Heart right ventricle (tissue), 16 donors: ENCODE results near the gene TBC1D8. TPM values are rescaled to one million over a fixed set of nuclear protein-coding genes. Genes with fewer than 3 reads are reported as not detected.

Experiments used
- ATAC-seq, 8 donors: fragments of 200-7000 bp; cut with Tn5 transposase; one replicate each; pipeline ENCODE4 v1.9.1; 2020; ENCODE audit warnings: mild to moderate bottlenecking in 8 of 8, moderate library complexity in 8 of 8, moderate number of reproducible peaks in 1 of 8
- DNase-seq, 2 donors: peaks; one replicate each; pipeline ENCODE4 v3.0.0-alpha.2; 2020
- H3K27ac ChIP-seq, 10 donors: fragments of 200-600 bp; sonication (generic) in 2 of 10; one replicate each; pipeline versions ENCODE4 v1.5.0 to v1.8.0; 2020 to 2022; ENCODE audit warnings: mild to moderate bottlenecking in 3 of 10
- H3K27me3 ChIP-seq, 7 donors: fragments of 200-600 bp; one replicate each; pipeline ENCODE4 v1.8.0; 2021 to 2022; ENCODE audit warnings: mild to moderate bottlenecking in 2 of 7
- H3K36me3 ChIP-seq, 9 donors: fragments of 200-600 bp; sonication (generic) in 1 of 9; one replicate each; pipeline versions ENCODE4 v1.5.0 to v1.8.0; 2020 to 2022; ENCODE audit warnings: mild to moderate bottlenecking in 2 of 9
- H3K4me1 ChIP-seq, 9 donors: fragments of 200-600 bp; sonication (generic) in 1 of 9; one replicate each; pipeline versions ENCODE4 v1.5.0 to v1.8.0; 2020 to 2022; ENCODE audit warnings: mild to moderate bottlenecking in 4 of 9
- H3K4me3 ChIP-seq, 10 donors: fragments of 200-600 bp; sonication (generic) in 2 of 10; one replicate each; pipeline versions ENCODE4 v1.5.0 to v1.8.0; 2020 to 2022; ENCODE audit warnings: mild to moderate bottlenecking in 7 of 10, moderate library complexity in 2 of 10
- H3K9me3 ChIP-seq, 11 donors: fragments of 200-600 bp in 10 of 11; sonication (generic) in 2 of 11; one replicate each; pipeline versions ENCODE4 v1.5.0 to v1.8.0; 2013 to 2022; ENCODE audit warnings: mild to moderate bottlenecking in 2 of 11, control low read depth in 1 of 11, moderate library complexity in 1 of 11
- WGBS, 2 donors: extraction: QIAGEN DNeasy Blood & Tissue Kit; methylation state at CpG; one replicate each; pipeline ENCODE4 v1.1.7; 2013; ENCODE audit warnings: inconsistent platforms in 1 of 2; 5-methylcytosine and 5-hydroxymethylcytosine counted together
- intact Hi-C, 10 donors: fragments of 100-400 bp; cut with DNase I; formaldehyde crosslinking; loops; one replicate each; pipeline versions ENCODE4 v1.11.1 to v1.14.2; 2022
- long read RNA-seq, 3 donors: library from polyadenylated mRNA; unstranded; transcript quantifications; one replicate each; pipeline ENCODE4 v2.0.0, GENCODE V29; 2020 to 2021
- polyA plus RNA-seq, 2 donors: library from polyadenylated mRNA; stranded (reverse); fragments of 200-250 nt; gene quantifications; one replicate each; pipeline ENCODE4 v1.2.3, GENCODE V29; 2013
- total RNA-seq, 10 donors: library from RNA; stranded (reverse); fragmentation: NEBNext Ultra II Directional in 3 of 10; extraction: Animal tissue kit (Norgen Biotek cat#: 25700) in 3 of 10; gene quantifications; one replicate each; pipeline versions ENCODE4 v1.2.1 to v1.2.4, GENCODE V29; 2021 to 2023
- TF ChIP-seq, protein P1 (sequence below), 9 donors: fragments of 200-600 bp; sonication (generic) in 2 of 9; IDR thresholded peaks; one replicate each; pipeline versions ENCODE4 v1.5.0 to v1.8.0; 2021 to 2022; ENCODE audit warnings: antibody characterized with exemption in 9 of 9, mild to moderate bottlenecking in 5 of 9, moderate library complexity in 1 of 9
- donor health status: Arrhythmogenic right ventricular cardiomyopathy.
- donor health status: ischemic (EF 13 %, LVEDD 7.1; RV severe dilation, severe dysfunction).
- donor health status: healthy with polysubstance abuse.
- donor health status: DM: no; HTN: yes; CAD: no.
- donor health status: DM: no; HTN: no; CAD: no.
- donor health status: ischemic (EF 25% LVEDD 6.9; RV normal size, moderate dysfunction).
- donor health status: ischemic (EF 25% LVEDD 5.7; RV mildly dilated, moderate dysfunction).
- donor health status: healthy.
- donor health status: DM: yes; HTN: yes; CAD: no.
- donor health status: Ischemic cardiomyopathy.
- donor health status: ischemic (EF 35%, LVEDD 5.7; RV mildly dilated, moderate dysfunction).
- donor health status: nonischemic (EF 11% LVEDD 7.7; RV severe dilation, severe dysfunction).
- donor health status: DM: yes; HTN: yes; CAD: no.
- donor health status: PGD.
- donor health status: ischemic (EF 29% LVEDD 5.4; RV normal size, mild dysfunction).
- donor health status: nonischemic (EF 23%, LVEDD 6.1; RV moderate dilation, normal function).

TBC1D8 gene
- total RNA-seq, result 10 to 100 TPM; 42.6 to 69.5 (median 55.8) TPM
- 10 to 100 TPM; 24.0 to 41.6 TPM for polyA plus RNA-seq
- long read RNA-seq, donor 1, transcript TBC1D8-202 (20 exons, 3,803 nt), result major isoform, 5 of 45 reads
- long read RNA-seq, donor 1, partial matches to known transcripts, result 25 of 45 reads
- long read RNA-seq, donor 1, other reads (novel, unspliced or antisense), result 12 of 45 reads
- long read RNA-seq, donor 2, transcript TBC1D8-202 (20 exons, 3,803 nt), result major isoform, 15 of 78 reads
- long read RNA-seq, donor 2, transcript TBC1D8-201 (20 exons, 3,627 nt), result minor isoform, 8 of 78 reads
- long read RNA-seq, donor 2, partial matches to known transcripts, result 38 of 78 reads
- long read RNA-seq, donor 2, other reads (novel, unspliced or antisense), result 17 of 78 reads
- long read RNA-seq, donor 3, transcript TBC1D8-202 (20 exons, 3,803 nt), result minor isoform, 10 of 80 reads
- long read RNA-seq, donor 3, transcript TBC1D8-201 (20 exons, 3,627 nt), result major isoform, 12 of 80 reads
- long read RNA-seq, donor 3, partial matches to known transcripts, result 42 of 80 reads
- long read RNA-seq, donor 3, other reads (novel, unspliced or antisense), result 16 of 80 reads

DNA sequence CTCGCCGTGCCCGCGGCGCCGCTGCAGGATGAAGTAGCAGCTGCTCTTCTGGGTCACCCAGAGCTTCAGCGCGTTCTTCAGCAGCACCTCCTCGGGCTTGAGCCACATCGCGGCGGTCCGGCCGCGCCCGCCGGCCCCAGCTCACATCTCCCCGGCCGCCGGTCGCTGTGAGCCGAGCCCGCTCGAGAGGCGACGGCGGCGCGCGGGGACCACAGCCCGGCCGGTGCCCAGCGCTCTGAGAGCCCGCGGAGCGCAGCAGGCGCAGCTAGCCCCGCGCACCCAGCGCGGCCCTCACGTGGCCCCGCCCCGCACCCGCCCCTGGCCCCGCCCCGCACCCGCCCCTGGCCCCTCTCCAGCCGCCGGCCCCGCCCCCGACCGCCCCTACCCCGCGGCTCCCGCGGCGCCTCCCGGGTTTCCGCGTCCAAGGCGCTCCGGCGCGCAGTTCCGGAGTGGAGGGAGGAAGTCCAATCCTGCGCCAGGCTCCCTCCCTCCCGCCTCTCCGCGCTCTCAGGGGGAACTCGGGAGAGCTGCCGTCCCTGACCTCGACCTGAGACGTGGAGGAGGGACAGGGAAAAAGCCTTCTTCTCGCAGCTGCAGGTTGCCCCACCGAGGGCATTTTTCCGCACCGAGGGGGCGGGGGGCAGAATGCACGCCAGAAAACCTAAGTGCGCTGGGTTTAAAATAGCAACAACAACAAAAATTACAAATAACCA lies at the start of gene TBC1D8:
TBC1D8 (minus strand) TSS at position 237 of the 713 bp plus-strand sequence; CDS start at position 108, 129 bp downstream.
- Histone ChIP-seq H3K27ac (peak within 1 kb of the TSS; percentile 80 to 96 (median 89)), H3K36me3 (no peaks in the 10 kb centered on the region), H3K4me3 (peak within 1 kb of the TSS; percentile 54 to 99 (median 82)), H3K4me1 (peaks cover 7 to 75% (median 64%) of the 10 kb centered on the region in 9 donors), H3K9me3 (no peaks in the 10 kb centered on the region), H3K27me3 (no peaks in the 10 kb centered on the region)
- WGBS, 2 donors, result 0 to 1% methylated on average over 29 to 81 of the region's 81 CpGs
- intact Hi-C loops, result loop anchor here in 9 of 10 donors (2.0 to 10.0 kb wide), 11 partner anchors 39 to 547 kb away; partner anchors contain the start of gene CNOT11 (in 1 of the 9)
- ATAC-seq (peak; percentile 89 to 94 (median 92)), DNase-seq (peak; percentile 93 to 95)
- TF ChIP-seq, protein P1, sequence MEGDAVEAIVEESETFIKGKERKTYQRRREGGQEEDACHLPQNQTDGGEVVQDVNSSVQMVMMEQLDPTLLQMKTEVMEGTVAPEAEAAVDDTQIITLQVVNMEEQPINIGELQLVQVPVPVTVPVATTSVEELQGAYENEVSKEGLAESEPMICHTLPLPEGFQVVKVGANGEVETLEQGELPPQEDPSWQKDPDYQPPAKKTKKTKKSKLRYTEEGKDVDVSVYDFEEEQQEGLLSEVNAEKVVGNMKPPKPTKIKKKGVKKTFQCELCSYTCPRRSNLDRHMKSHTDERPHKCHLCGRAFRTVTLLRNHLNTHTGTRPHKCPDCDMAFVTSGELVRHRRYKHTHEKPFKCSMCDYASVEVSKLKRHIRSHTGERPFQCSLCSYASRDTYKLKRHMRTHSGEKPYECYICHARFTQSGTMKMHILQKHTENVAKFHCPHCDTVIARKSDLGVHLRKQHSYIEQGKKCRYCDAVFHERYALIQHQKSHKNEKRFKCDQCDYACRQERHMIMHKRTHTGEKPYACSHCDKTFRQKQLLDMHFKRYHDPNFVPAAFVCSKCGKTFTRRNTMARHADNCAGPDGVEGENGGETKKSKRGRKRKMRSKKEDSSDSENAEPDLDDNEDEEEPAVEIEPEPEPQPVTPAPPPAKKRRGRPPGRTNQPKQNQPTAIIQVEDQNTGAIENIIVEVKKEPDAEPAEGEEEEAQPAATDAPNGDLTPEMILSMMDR (IDR thresholded peaks at IDR 0.05), result no peak

DNA sequence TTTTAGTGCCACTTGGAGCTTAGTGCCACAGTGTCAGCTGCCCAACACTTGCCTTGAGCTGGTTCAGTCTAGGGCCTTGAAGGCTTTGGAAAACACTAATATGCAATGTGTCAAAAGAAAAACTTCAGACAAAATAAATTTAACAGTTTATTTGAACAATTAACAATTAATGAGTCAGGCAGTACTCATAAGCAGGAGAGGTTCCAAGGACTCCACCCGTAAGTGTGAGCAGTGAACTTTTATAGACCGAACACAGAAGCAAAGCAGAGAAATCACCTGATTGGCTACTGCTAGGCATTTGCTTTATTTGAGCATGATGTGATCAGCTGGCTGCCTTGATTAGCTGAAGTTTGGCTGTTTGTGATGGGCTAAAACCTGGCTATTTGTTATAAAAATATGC lies 49.5 kb upstream of the TBC1D8 start:
- DNase-seq (no peak), ATAC-seq (no peak)
- Histone ChIP-seq H3K9me3 (no peaks in the 10 kb centered on the region), H3K4me3 (no peak overlapping the region), H3K27ac (no peak overlapping the region), H3K27me3 (no peaks in the 10 kb centered on the region), H3K4me1 (peaks cover 0 to 28% (median 0%) of the 10 kb centered on the region in 9 donors), H3K36me3 (no peaks in the 10 kb centered on the region)
- intact Hi-C loops, result loop anchor here in 2 of 10 donors (5.0 to 10.0 kb wide), 3 partner anchors 48 to 186 kb away; partner anchors contain the start of gene TBC1D8 (in 1 of the 2)
- TF ChIP-seq, protein P1 (IDR thresholded peaks at IDR 0.05), result no peak
- WGBS, 2 donors, result 59 to 69% methylated on average over 2 of the region's 2 CpGs

DNA sequence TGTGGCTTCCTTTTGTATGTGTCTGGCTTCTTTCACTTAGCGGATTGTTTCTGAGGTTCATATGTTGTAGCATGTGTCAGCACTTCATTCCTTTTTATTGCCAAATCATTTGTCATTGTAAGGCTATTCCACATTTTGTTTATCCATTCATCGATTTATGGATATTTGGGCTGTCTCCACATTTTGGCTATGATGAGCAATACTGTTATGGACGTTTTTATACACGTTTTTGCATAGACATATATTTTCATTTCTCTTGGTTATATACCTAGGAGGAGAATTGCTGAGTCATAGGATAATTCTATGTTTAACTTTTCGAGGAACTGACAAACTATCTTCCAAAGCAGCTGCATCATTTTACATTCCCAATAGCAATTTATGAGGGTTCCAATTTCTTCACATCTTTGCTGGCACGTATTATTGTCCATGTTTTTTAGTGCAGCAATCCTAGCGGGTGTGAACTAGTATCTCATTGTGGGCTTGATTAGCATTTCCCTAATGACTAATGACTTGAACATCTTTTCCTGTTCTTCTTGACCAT lies 48.1 kb upstream of the TBC1D8 start:
- no peak overlapping the region for H3K27ac ChIP-seq
- intact Hi-C loops, result no loop called here
- no peaks in the 10 kb centered on the region for H3K9me3 ChIP-seq
- ATAC-seq (no peak), DNase-seq (no peak)
- H3K27me3 ChIP-seq, result no peaks in the 10 kb centered on the region
- H3K4me3 ChIP-seq, result no peak overlapping the region
- no peaks in the 10 kb centered on the region for H3K36me3 ChIP-seq
- peaks cover 0 to 22% (median 0%) of the 10 kb centered on the region in 9 donors for H3K4me1 ChIP-seq
- WGBS, 2 donors, result 62 to 70% methylated on average over 7 of the region's 7 CpGs
- TF ChIP-seq, protein P1 (IDR thresholded peaks at IDR 0.05), result no peak

DNA sequence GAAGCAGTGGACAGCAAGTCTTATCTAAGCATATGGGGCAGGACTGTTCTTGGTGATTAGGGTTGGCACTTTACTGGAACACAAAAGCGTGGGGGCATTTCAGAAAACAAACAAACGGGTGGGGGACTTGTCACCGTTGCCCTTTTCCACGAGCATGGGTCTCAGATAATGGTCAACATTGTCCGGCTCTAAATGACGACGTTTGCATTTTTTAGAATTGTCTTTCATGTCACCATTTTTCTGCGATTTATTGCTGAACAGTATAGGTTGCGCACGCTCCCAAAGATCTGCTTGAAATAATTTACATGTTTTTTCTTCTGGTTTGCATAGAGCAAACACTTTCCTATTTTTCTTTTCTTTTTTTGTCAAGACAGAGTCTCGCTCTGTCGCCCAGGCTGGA lies 46.6 kb upstream of the TBC1D8 start:
- WGBS, 2 donors, result 91% methylated on average over 12 of the region's 12 CpGs
- H3K27me3 ChIP-seq, result no peaks in the 10 kb centered on the region
- no peaks in the 10 kb centered on the region for H3K9me3 ChIP-seq
- no peak for ATAC-seq
- no peak overlapping the region for H3K4me3 ChIP-seq
- peaks cover 0 to 22% (median 0%) of the 10 kb centered on the region in 9 donors for H3K4me1 ChIP-seq
- no peak overlapping the region for H3K27ac ChIP-seq
- intact Hi-C loops, result no loop called here
- TF ChIP-seq, protein P1 (IDR thresholded peaks at IDR 0.05), result no peak
- no peak for DNase-seq
- H3K36me3 ChIP-seq, result no peaks in the 10 kb centered on the region
